Vagina (tissue), 2 donors: Measurements from ENCODE around the gene ELAVL1.

Experiments
- CTCF ChIP-seq, 3 experiments: fragments of 450-650 bp in 2 of 3; fragments of 200-600 bp in 1 of 3; sonication (generic) in 1 of 3; IDR thresholded peaks; one replicate each; pipeline ENCODE4 v1.5.1; 2017 to 2019; ENCODE audit warnings: antibody characterized with exemption in 3 of 3, mild to moderate bottlenecking in 2 of 3, moderate library complexity in 2 of 3
- POLR2A ChIP-seq, 2 donors: fragments of 450-650 bp; IDR thresholded peaks; one replicate each; pipeline ENCODE4 v1.6.1; 2017; ENCODE audit warnings: antibody characterized with exemption in 2 of 2, mild to moderate bottlenecking in 2 of 2, moderate library complexity in 2 of 2
- POLR2AphosphoS5 ChIP-seq, 2 donors: sonication (generic); formaldehyde crosslinking; IDR thresholded peaks; one replicate each; pipeline ENCODE4 v1.9.0; 2017; ENCODE audit warnings: antibody characterized with exemption in 2 of 2, mild to moderate bottlenecking in 2 of 2, low read depth in 1 of 2; ENCODE audit not compliant: insufficient read depth in 1 of 2

DNA sequence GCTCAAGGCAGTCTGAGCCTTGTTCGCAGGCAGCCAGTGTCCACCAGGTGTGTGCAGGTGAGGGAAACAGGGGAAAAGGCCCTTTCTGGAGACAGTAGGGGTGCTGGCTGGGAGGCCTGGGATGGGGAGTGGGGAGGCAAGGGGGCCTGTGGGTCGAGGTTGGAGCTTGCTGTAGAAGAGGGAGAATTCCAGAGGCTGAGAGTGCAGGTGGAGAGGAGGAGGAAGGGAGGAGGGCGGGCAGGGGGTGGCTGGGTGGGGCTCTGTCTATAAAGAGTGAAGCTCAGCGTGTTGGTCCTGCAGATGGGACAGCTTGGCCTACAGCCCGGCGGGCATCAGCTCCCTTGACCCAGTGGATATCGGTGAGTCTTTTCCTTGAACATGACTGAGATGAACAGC, 47.0 kb upstream of the ELAVL1 start, which contains the start of gene CCL25:
- TF ChIP-seq CTCF (IDR thresholded peaks at IDR 0.05) (no peak), POLR2A (IDR thresholded peaks at IDR 0.05) (no peak), POLR2AphosphoS5 (IDR thresholded peaks at IDR 0.05; ENCODE audit: insufficient read depth in 1 of 2, low read depth in 1 of 2) (no peak)
